ENCODE measurements around the gene AQP3.

AQP3 gene

GRCh38 chr9:33468797-33469621 is 21.6 kb upstream of the AQP3 start:
- Histone ChIP-seq H2AFZ (ENCODE audit: low read depth, low read length, severe bottlenecking) (no peak overlapping the region), H3K36me3 (ENCODE audit: low read length) (peaks cover 9% of the 10 kb centered on the region; the same call in 1 of the 2 replicates), H3K9ac (ENCODE audit: low read length) (no peak overlapping the region), H3K27ac (ENCODE audit: low read depth, low read length) (no peak overlapping the region), H3K4me3 (ENCODE audit: insufficient read depth, low read length, poor library complexity, severe bottlenecking) (no peak overlapping the region), H3K9me2 (replicated peaks; ENCODE audit: insufficient read depth, low read length) (no peaks in the 10 kb centered on the region), H3K79me2 (ENCODE audit: insufficient read depth, low read length) (peaks cover 25% of the 10 kb centered on the region), H3F3A (ENCODE audit: insufficient read depth) (no peaks in the 10 kb centered on the region), H4K20me1 (ENCODE audit: low read depth, low read length) (no peaks in the 10 kb centered on the region), H3K9me3 (ENCODE audit: insufficient read depth, low read length) (no peaks in the 10 kb centered on the region), H3K27me3 (ENCODE audit: low read length) (no peaks in the 10 kb centered on the region), H3K4me2 (ENCODE audit: low read depth, low read length, poor library complexity, severe bottlenecking) (no peak overlapping the region)
- TF ChIP-seq EZH2phosphoT487 (conservative IDR thresholded peaks at IDR 0.05; ENCODE audit: low read length) (no peak), CTCF (IDR thresholded peaks at IDR 0.05; ENCODE audit: insufficient read depth, low read length, poor library complexity, severe bottlenecking) (no peak)

DNA sequence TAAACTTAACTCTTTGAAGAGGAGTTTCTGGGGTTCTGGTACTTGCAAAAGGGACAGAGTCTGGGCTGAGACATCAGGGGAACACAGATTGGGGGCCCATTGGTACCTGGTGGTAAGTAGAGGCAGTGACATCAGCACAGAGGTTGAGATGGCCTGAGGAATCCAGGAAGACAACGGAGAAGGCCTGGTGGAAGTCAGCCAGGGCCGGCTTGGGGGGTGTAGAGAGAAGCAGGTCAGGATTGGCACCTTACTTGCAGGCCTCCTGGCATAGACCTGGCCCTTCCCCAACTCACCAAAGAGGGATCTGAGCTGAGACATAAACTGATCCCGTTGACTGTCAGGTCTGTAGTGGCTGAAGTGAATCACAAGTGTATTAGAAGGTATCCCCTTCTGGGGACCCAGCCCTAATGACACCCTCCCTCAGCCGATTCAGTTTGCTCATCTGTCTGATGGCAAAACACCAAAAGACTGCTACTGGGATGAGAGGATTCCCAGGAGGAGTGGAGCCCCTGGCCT is 20.9 kb upstream of the AQP3 start:
- H3K9me2 ChIP-seq (replicated peaks; ENCODE audit: insufficient read depth, low read length) = no peaks in the 10 kb centered on the region
- H3F3A ChIP-seq (ENCODE audit: insufficient read depth) = no peaks in the 10 kb centered on the region
- no peak overlapping the region for H3K27ac ChIP-seq (ENCODE audit: low read depth, low read length)
- no peaks in the 10 kb centered on the region for H4K20me1 ChIP-seq (ENCODE audit: low read depth, low read length)
- H2AFZ ChIP-seq (ENCODE audit: low read depth, low read length, severe bottlenecking) = no peak overlapping the region
- no peak overlapping the region for H3K4me3 ChIP-seq (ENCODE audit: insufficient read depth, low read length, poor library complexity, severe bottlenecking)
- no peak for TF ChIP-seq CTCF (IDR thresholded peaks at IDR 0.05; ENCODE audit: insufficient read depth, low read length, poor library complexity, severe bottlenecking)
- no peak for TF ChIP-seq EZH2phosphoT487 (conservative IDR thresholded peaks at IDR 0.05; ENCODE audit: low read length)
- H3K9ac ChIP-seq (ENCODE audit: low read length) = no peak overlapping the region
- no peak overlapping the region for H3K4me2 ChIP-seq (ENCODE audit: low read depth, low read length, poor library complexity, severe bottlenecking)
- peaks cover 21% of the 10 kb centered on the region for H3K79me2 ChIP-seq (ENCODE audit: insufficient read depth, low read length)
- H3K36me3 ChIP-seq (ENCODE audit: low read length) = peaks cover 9% of the 10 kb centered on the region; the same call in 1 of the 2 replicates
- H3K27me3 ChIP-seq (ENCODE audit: low read length) = no peaks in the 10 kb centered on the region
- no peaks in the 10 kb centered on the region for H3K9me3 ChIP-seq (ENCODE audit: insufficient read depth, low read length)

DNA sequence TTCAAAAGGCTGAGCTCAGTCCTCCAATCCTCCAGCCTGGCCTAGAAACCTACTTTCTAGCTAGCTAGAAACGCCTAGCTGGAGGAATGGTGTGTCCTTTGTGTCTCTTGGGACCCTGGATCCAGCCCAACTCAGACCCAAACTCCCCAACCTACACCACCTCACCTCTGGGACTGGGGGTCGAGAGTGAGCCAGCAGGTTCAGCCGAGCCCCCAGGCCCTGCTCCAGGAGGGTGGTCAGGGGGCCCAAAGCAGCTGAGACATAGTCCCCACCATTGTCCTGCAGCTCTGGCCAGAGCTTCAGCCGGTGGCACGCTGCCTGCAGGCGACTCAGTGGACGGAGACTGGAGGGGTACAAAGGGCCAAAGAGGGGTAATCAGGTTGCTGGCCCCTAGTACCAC is 20.1 kb upstream of the AQP3 start:
- Histone ChIP-seq H3K36me3 (ENCODE audit: low read length) (peaks cover 9% of the 10 kb centered on the region; the same call in 1 of the 2 replicates), H3K27ac (ENCODE audit: low read depth, low read length) (no peak overlapping the region), H3K27me3 (ENCODE audit: low read length) (no peaks in the 10 kb centered on the region), H3K4me2 (ENCODE audit: low read depth, low read length, poor library complexity, severe bottlenecking) (no peak overlapping the region), H3K9ac (ENCODE audit: low read length) (no peak overlapping the region), H3K9me2 (replicated peaks; ENCODE audit: insufficient read depth, low read length) (no peaks in the 10 kb centered on the region), H3K79me2 (ENCODE audit: insufficient read depth, low read length) (peaks cover 13% of the 10 kb centered on the region), H4K20me1 (ENCODE audit: low read depth, low read length) (no peaks in the 10 kb centered on the region), H3F3A (ENCODE audit: insufficient read depth) (no peaks in the 10 kb centered on the region), H3K4me3 (ENCODE audit: insufficient read depth, low read length, poor library complexity, severe bottlenecking) (no peak overlapping the region), H2AFZ (ENCODE audit: low read depth, low read length, severe bottlenecking) (no peak overlapping the region), H3K9me3 (ENCODE audit: insufficient read depth, low read length) (no peaks in the 10 kb centered on the region)
- no peak for TF ChIP-seq CTCF (IDR thresholded peaks at IDR 0.05; ENCODE audit: insufficient read depth, low read length, poor library complexity, severe bottlenecking)
